ENCODE data around the gene TMEM125.

TMEM125 gene

GRCh38 chr1:43296207-43296606 is 26.4 kb downstream of the TMEM125 start:
- no peak for DNase-seq

GRCh38 chr1:43298055-43298454 is 28.3 kb downstream of the TMEM125 start:
- no peak for DNase-seq

- no peak for DNase-seq
These were observed 29.3 kb downstream of the TMEM125 start for GRCh38 chr1:43299101-43299500.

GRCh38 chr1:43300378-43301094 is 30.8 kb downstream of the TMEM125 start, which contains the start of gene TIE1:
TSS of gene TIE1 (plus strand) at chr1:43300982. CDS start at chr1:43301072, 90 bp downstream.
- DNase-seq = peak; percentile 20

GRCh38 chr1:43302201-43302600 is 32.4 kb downstream of the TMEM125 start:
- DNase-seq = no peak

GRCh38 chr1:43302721-43303470 is 33.1 kb downstream of the TMEM125 start:
- DNase-seq = no peak

GRCh38 chr1:43303471-43304313 is 33.9 kb downstream of the TMEM125 start:
- no peak for DNase-seq

GRCh38 chr1:43304314-43304681 is 34.5 kb downstream of the TMEM125 start:
- no peak for DNase-seq

GRCh38 chr1:43304771-43305300 is 35.1 kb downstream of the TMEM125 start:
- no peak for DNase-seq

- DNase-seq = no peak
These were observed 35.7 kb downstream of the TMEM125 start for GRCh38 chr1:43305461-43305860.

GRCh38 chr1:43305926-43306687 is 36.3 kb downstream of the TMEM125 start:
- no peak for DNase-seq

- no peak for DNase-seq
These were observed 37.1 kb downstream of the TMEM125 start for GRCh38 chr1:43306688-43307457.

GRCh38 chr1:43307458-43308158 is 37.8 kb downstream of the TMEM125 start:
- no peak for DNase-seq

GRCh38 chr1:43308635-43309404 is 39.0 kb downstream of the TMEM125 start:
- no peak for DNase-seq

GRCh38 chr1:43309405-43310025 is 39.7 kb downstream of the TMEM125 start:
- DNase-seq = no peak

- DNase-seq = no peak
These were observed 41.7 kb downstream of the TMEM125 start for GRCh38 chr1:43311521-43311920.

- DNase-seq = no peak
These were observed 42.4 kb downstream of the TMEM125 start for GRCh38 chr1:43312212-43312623.

- no peak for DNase-seq
These were observed 43.1 kb downstream of the TMEM125 start for GRCh38 chr1:43312663-43313515.

- DNase-seq = no peak
These were observed 44.0 kb downstream of the TMEM125 start for GRCh38 chr1:43313771-43314170.

All from KG1 (cell line).